ENCODE results near the gene LRRK2. TPM values are rescaled to one million over a fixed set of nuclear protein-coding genes. Genes with fewer than 3 reads are reported as not detected.

The LRRK2 gene
- polyA plus RNA-seq, 1 donor (not counting 4 experiments of a cell fraction or from before 2014, with no cell fraction given), result 0.25 TPM

- H3K9me3 ChIP-seq (ENCODE audit: control insufficient read depth, low read depth, low read length), result no peaks in the 10 kb centered on the region
- H4K20me1 ChIP-seq (ENCODE audit: control insufficient read depth, extremely low read depth, insufficient read depth, low read length), result no peaks in the 10 kb centered on the region
- H2AFZ ChIP-seq (ENCODE audit: control insufficient read depth, low read length), result no peak overlapping the region
- H3K36me3 ChIP-seq (ENCODE audit: control insufficient read depth in 2 of 2, extremely low read depth in 1 of 2, insufficient read depth in 2 of 2, low read length in 2 of 2), result no peaks in the 10 kb centered on the region
- dilution Hi-C loops (cut with MboI; ENCODE audit: extremely low pct_ligation_motif_present, low sequenced_read_pairs), result no loop called here
- TF ChIP-seq, protein P1, sequence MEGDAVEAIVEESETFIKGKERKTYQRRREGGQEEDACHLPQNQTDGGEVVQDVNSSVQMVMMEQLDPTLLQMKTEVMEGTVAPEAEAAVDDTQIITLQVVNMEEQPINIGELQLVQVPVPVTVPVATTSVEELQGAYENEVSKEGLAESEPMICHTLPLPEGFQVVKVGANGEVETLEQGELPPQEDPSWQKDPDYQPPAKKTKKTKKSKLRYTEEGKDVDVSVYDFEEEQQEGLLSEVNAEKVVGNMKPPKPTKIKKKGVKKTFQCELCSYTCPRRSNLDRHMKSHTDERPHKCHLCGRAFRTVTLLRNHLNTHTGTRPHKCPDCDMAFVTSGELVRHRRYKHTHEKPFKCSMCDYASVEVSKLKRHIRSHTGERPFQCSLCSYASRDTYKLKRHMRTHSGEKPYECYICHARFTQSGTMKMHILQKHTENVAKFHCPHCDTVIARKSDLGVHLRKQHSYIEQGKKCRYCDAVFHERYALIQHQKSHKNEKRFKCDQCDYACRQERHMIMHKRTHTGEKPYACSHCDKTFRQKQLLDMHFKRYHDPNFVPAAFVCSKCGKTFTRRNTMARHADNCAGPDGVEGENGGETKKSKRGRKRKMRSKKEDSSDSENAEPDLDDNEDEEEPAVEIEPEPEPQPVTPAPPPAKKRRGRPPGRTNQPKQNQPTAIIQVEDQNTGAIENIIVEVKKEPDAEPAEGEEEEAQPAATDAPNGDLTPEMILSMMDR (optimal IDR thresholded peaks at IDR 0.05 in 1 of 3, IDR thresholded peaks at IDR 0.05 in 1 of 3, conservative IDR thresholded peaks at IDR 0.05 in 1 of 3; ENCODE audit: extremely low read depth in 1 of 3, insufficient read depth in 2 of 3, low read length in 3 of 3), result no peak
- TF ChIP-seq EZH2 (IDR thresholded peaks at IDR 0.05; ENCODE audit: low read length), result no peak
- no peak overlapping the region for H3K4me2 ChIP-seq (ENCODE audit: control insufficient read depth, extremely low read depth, insufficient read depth, low read depth, low read length)
- H3K27me3 ChIP-seq (ENCODE audit: control insufficient read depth, extremely low read depth, insufficient read depth, low read length), result no peaks in the 10 kb centered on the region
- FAIRE-seq (no peak), DNase-seq (ENCODE audit: low read depth, low spot score) (no peak)
- H3K79me2 ChIP-seq (ENCODE audit: control insufficient read depth, insufficient read depth, low read length), result no peaks in the 10 kb centered on the region
- H3K9me1 ChIP-seq (ENCODE audit: control insufficient read depth, extremely low read depth, insufficient read depth, low read length), result no peaks in the 10 kb centered on the region
- H3K27ac ChIP-seq (ENCODE audit: control insufficient read depth, insufficient read depth, low read length), result no peak overlapping the region
- H3K9ac ChIP-seq (ENCODE audit: control insufficient read depth, extremely low read depth, insufficient read depth, low read length), result no peak overlapping the region
- H3K4me1 ChIP-seq (ENCODE audit: control insufficient read depth, extremely low read depth, insufficient read depth, low read length), result no peaks in the 10 kb centered on the region
- H3K4me3 ChIP-seq (ENCODE audit: control insufficient read depth in 2 of 3, extremely low read depth in 1 of 3, insufficient read depth in 2 of 3, low read depth in 1 of 3, low read length in 3 of 3), result no peak overlapping the region
These were observed 30.0 kb upstream of the LRRK2 start for GRCh38 chr12:40194846-40195245.

DNA sequence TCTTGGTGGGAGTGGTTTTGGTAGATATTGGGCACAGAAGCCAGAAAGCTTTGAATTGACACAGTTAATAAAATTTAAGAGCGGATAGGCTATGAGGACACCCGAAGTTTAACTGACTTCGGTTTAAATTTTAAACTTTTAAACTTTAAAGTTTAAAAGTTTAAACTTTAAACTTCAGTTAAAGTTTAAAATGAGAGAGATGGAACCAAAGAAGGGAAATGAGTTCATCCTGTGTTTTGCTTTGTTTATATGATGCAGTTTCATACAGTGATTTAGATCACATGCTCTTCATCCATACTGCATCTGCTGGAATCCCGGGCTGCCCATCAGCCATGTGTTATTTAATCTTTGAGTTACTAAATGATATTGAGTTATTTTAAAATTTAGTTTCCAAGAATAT lies 27.2 kb upstream of the LRRK2 start:
- DNase-seq (ENCODE audit: low read depth, low spot score) (no peak), FAIRE-seq (no peak)
- H4K20me1 ChIP-seq (ENCODE audit: control insufficient read depth, extremely low read depth, insufficient read depth, low read length), result no peaks in the 10 kb centered on the region
- H2AFZ ChIP-seq (ENCODE audit: control insufficient read depth, low read length), result no peak overlapping the region
- H3K9me3 ChIP-seq (ENCODE audit: control insufficient read depth, low read depth, low read length), result no peaks in the 10 kb centered on the region
- no peak for TF ChIP-seq EZH2 (IDR thresholded peaks at IDR 0.05; ENCODE audit: low read length)
- TF ChIP-seq, protein P1 (optimal IDR thresholded peaks at IDR 0.05 in 1 of 3, IDR thresholded peaks at IDR 0.05 in 1 of 3, conservative IDR thresholded peaks at IDR 0.05 in 1 of 3; ENCODE audit: extremely low read depth in 1 of 3, insufficient read depth in 2 of 3, low read length in 3 of 3), result no peak
- no peak overlapping the region for H3K4me2 ChIP-seq (ENCODE audit: control insufficient read depth, extremely low read depth, insufficient read depth, low read depth, low read length)
- H3K27ac ChIP-seq (ENCODE audit: control insufficient read depth, insufficient read depth, low read length), result no peak overlapping the region
- no peaks in the 10 kb centered on the region for H3K36me3 ChIP-seq (ENCODE audit: control insufficient read depth in 2 of 2, extremely low read depth in 1 of 2, insufficient read depth in 2 of 2, low read length in 2 of 2)
- no peaks in the 10 kb centered on the region for H3K4me1 ChIP-seq (ENCODE audit: control insufficient read depth, extremely low read depth, insufficient read depth, low read length)
- no peak overlapping the region for H3K4me3 ChIP-seq (ENCODE audit: control insufficient read depth in 2 of 3, extremely low read depth in 1 of 3, insufficient read depth in 2 of 3, low read depth in 1 of 3, low read length in 3 of 3)
- no peaks in the 10 kb centered on the region for H3K27me3 ChIP-seq (ENCODE audit: control insufficient read depth, extremely low read depth, insufficient read depth, low read length)
- dilution Hi-C loops (cut with MboI; ENCODE audit: extremely low pct_ligation_motif_present, low sequenced_read_pairs), result no loop called here
- no peaks in the 10 kb centered on the region for H3K79me2 ChIP-seq (ENCODE audit: control insufficient read depth, insufficient read depth, low read length)
- no peak overlapping the region for H3K9ac ChIP-seq (ENCODE audit: control insufficient read depth, extremely low read depth, insufficient read depth, low read length)
- H3K9me1 ChIP-seq (ENCODE audit: control insufficient read depth, extremely low read depth, insufficient read depth, low read length), result no peaks in the 10 kb centered on the region

Data from keratinocyte (primary cell).